Stimulated activated CD4-positive, alpha-beta T cell treated with anti-CD3 and anti-CD28 coated beads, Interleukin-2, amount 100 ng/mL, for 48 hours (primary cell): ENCODE results near the gene EXOSC9.

Experiments
- DNase-seq, 2 donors: peaks; one replicate each; pipeline ENCODE4 v3.0.0-alpha.2; 2020

The EXOSC9 gene

GRCh38 chr4:121789960-121790829 lies 10.9 kb upstream of the EXOSC9 start:
- DNase-seq = no peak

- DNase-seq = no peak
Observed at GRCh38 chr4:121790976-121791375, 10.1 kb upstream of the EXOSC9 start.

GRCh38 chr4:121791481-121791880 lies 9.6 kb upstream of the EXOSC9 start:
- DNase-seq = no peak

- DNase-seq = no peak
Observed at GRCh38 chr4:121792966-121793365, 8.2 kb upstream of the EXOSC9 start.

GRCh38 chr4:121794505-121795188 lies 6.5 kb upstream of the EXOSC9 start:
- DNase-seq = no peak

GRCh38 chr4:121796283-121796682 lies 4.8 kb upstream of the EXOSC9 start:
- DNase-seq = no peak

- no peak for DNase-seq
Observed at GRCh38 chr4:121799208-121799823, 1.8 kb upstream of the EXOSC9 start.

- no peak for DNase-seq
Observed at GRCh38 chr4:121799867-121800501, 1.1 kb upstream of the EXOSC9 start.

- no peak for DNase-seq
Observed at GRCh38 chr4:121800638-121800960, 524 bp upstream of the EXOSC9 start.

GRCh38 chr4:121801715-121802075 lies 572 bp downstream of the EXOSC9 start:
- no peak for DNase-seq

GRCh38 chr4:121806411-121806810 lies 5.3 kb downstream of the EXOSC9 start:
- no peak for DNase-seq

- DNase-seq = no peak
Observed at GRCh38 chr4:121811122-121811521, 10.0 kb downstream of the EXOSC9 start.

GRCh38 chr4:121814756-121815155 lies 13.6 kb downstream of the EXOSC9 start:
- no peak for DNase-seq

- DNase-seq = no peak
Observed at GRCh38 chr4:121817006-121817405, 15.9 kb downstream of the EXOSC9 start.

- DNase-seq = no peak
Observed at GRCh38 chr4:121817701-121818100, 16.6 kb downstream of the EXOSC9 start.

GRCh38 chr4:121818215-121818614 lies 17.1 kb downstream of the EXOSC9 start:
- DNase-seq = no peak

- no peak for DNase-seq
Observed at GRCh38 chr4:121819216-121819965, 18.3 kb downstream of the EXOSC9 start.

- DNase-seq = no peak
Observed at GRCh38 chr4:121822047-121822446, 20.9 kb downstream of the EXOSC9 start.

- peak; percentile 19 to 34 for DNase-seq
Observed at GRCh38 chr4:121822796-121823504, 21.8 kb downstream of the EXOSC9 start.

- DNase-seq = peak; percentile 89 to 95
Observed at GRCh38 chr4:121823505-121824170, 22.5 kb downstream of the EXOSC9 start, which contains the start of gene CCNA2. TSS of gene CCNA2 (minus strand) at chr4:121823883. CDS start at chr4:121823628, 255 bp downstream.

GRCh38 chr4:121824171-121824527 lies 23.0 kb downstream of the EXOSC9 start:
- no peak for DNase-seq
